Loucy (cell line): Measurements from ENCODE around the gene NACAD.

Source experiments
- H2AFZ ChIP-seq: fragments of 200-600 bp; sonication (generic); 2 replicates; pipeline ENCODE4 v1.6.0; 2016; ENCODE audit warnings: antibody characterized with exemption, mild to moderate bottlenecking, low read length, moderate library complexity
- H3F3A ChIP-seq: fragments of 200-600 bp; 2 replicates; pipeline ENCODE4 v1.6.0; 2016; ENCODE audit warnings: antibody characterized with exemption, low read depth, mild to moderate bottlenecking
- H3K27me3 ChIP-seq: fragments of 200-600 bp; sonication (generic); 2 replicates; pipeline ENCODE4 v1.6.1; 2014; ENCODE audit warnings: low read length, mild to moderate bottlenecking; ENCODE audit not compliant: insufficient read depth, poor library complexity, severe bottlenecking
- H3K36me3 ChIP-seq: fragments of 200-600 bp; sonication (generic); 2 replicates; pipeline ENCODE4 v1.6.1; 2016; ENCODE audit warnings: low read length; ENCODE audit not compliant: insufficient read depth
- H3K4me1 ChIP-seq: fragments of 200-600 bp; sonication (generic); 2 replicates; pipeline ENCODE4 v1.5.1; 2014; ENCODE audit warnings: low read length, mild to moderate bottlenecking; ENCODE audit not compliant: insufficient read depth, poor library complexity, severe bottlenecking
- H3K4me2 ChIP-seq: fragments of 200-600 bp; sonication (generic); 2 replicates; pipeline ENCODE4 v1.6.0; 2014; ENCODE audit warnings: antibody characterized with exemption, low read length, low read depth, mild to moderate bottlenecking; ENCODE audit not compliant: poor library complexity, severe bottlenecking
- H3K4me3 ChIP-seq: fragments of 200-600 bp; sonication (generic); 2 replicates; pipeline ENCODE4 v1.5.1; 2014; ENCODE audit warnings: low read length, mild to moderate bottlenecking, mixed read lengths; ENCODE audit not compliant: poor library complexity, severe bottlenecking
- H3K79me2 ChIP-seq: fragments of 200-600 bp; sonication (generic); 2 replicates; pipeline ENCODE4 v1.6.1; 2014; ENCODE audit warnings: low read length; ENCODE audit not compliant: insufficient read depth
- H3K9ac ChIP-seq: fragments of 200-600 bp; sonication (generic); 2 replicates; pipeline ENCODE4 v1.6.0; 2014; ENCODE audit warnings: mild to moderate bottlenecking, low read depth, low read length, moderate library complexity; ENCODE audit not compliant: poor library complexity, severe bottlenecking
- H3K9me2 ChIP-seq: fragments of 200-600 bp; sonication (generic); replicated peaks from 2 replicates; pipeline ENCODE4 v1.6.1; 2016; ENCODE audit warnings: low read depth, low read length, mixed read lengths
- H3K9me3 ChIP-seq: fragments of 200-600 bp; sonication (generic); 2 replicates; pipeline ENCODE4 v1.6.1; 2014; ENCODE audit warnings: mild to moderate bottlenecking, antibody characterized with exemption, low read length, low read depth; ENCODE audit not compliant: insufficient read depth
- H4K20me1 ChIP-seq: fragments of 200-600 bp; sonication (generic); 2 replicates; pipeline ENCODE4 v1.6.0; 2014; ENCODE audit warnings: antibody characterized with exemption, low read length, mild to moderate bottlenecking; ENCODE audit not compliant: insufficient read depth, poor library complexity, severe bottlenecking
- EZH2phosphoT487 ChIP-seq: fragments of 200-600 bp; IDR thresholded peaks from 2 replicates; pipeline ENCODE4 v1.6.1; 2018; ENCODE audit warnings: antibody characterized with exemption, mild to moderate bottlenecking, moderate library complexity, borderline replicate concordance
- TF ChIP-seq, protein P1 (sequence below): fragments of 200-600 bp; sonication (generic); conservative IDR thresholded peaks from 2 replicates; pipeline ENCODE4 v1.5.1; 2014; ENCODE audit warnings: mild to moderate bottlenecking, antibody characterized with exemption, low read length

The NACAD gene

GRCh38 chr7:45103958-45104843, 15.4 kb upstream of the NACAD start:
- Histone ChIP-seq H3K9me3 (no peaks in the 10 kb centered on the region), H3K4me3 (no peak overlapping the region), H3K36me3 (peaks cover 96% of the 10 kb centered on the region; the same call in 1 of the 2 replicates), H3K4me1 (peaks cover 30% of the 10 kb centered on the region), H2AFZ (no peak overlapping the region), H3K9me2 (no peaks in the 10 kb centered on the region), H3K9ac (no peak overlapping the region), H4K20me1 (peaks cover 50% of the 10 kb centered on the region), H3F3A (no peaks in the 10 kb centered on the region), H3K4me2 (no peak overlapping the region), H3K79me2 (peaks cover 60% of the 10 kb centered on the region), H3K27me3 (no peaks in the 10 kb centered on the region)
- no peak for TF ChIP-seq EZH2phosphoT487
- TF ChIP-seq, protein P1, sequence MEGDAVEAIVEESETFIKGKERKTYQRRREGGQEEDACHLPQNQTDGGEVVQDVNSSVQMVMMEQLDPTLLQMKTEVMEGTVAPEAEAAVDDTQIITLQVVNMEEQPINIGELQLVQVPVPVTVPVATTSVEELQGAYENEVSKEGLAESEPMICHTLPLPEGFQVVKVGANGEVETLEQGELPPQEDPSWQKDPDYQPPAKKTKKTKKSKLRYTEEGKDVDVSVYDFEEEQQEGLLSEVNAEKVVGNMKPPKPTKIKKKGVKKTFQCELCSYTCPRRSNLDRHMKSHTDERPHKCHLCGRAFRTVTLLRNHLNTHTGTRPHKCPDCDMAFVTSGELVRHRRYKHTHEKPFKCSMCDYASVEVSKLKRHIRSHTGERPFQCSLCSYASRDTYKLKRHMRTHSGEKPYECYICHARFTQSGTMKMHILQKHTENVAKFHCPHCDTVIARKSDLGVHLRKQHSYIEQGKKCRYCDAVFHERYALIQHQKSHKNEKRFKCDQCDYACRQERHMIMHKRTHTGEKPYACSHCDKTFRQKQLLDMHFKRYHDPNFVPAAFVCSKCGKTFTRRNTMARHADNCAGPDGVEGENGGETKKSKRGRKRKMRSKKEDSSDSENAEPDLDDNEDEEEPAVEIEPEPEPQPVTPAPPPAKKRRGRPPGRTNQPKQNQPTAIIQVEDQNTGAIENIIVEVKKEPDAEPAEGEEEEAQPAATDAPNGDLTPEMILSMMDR, result no peak

DNA sequence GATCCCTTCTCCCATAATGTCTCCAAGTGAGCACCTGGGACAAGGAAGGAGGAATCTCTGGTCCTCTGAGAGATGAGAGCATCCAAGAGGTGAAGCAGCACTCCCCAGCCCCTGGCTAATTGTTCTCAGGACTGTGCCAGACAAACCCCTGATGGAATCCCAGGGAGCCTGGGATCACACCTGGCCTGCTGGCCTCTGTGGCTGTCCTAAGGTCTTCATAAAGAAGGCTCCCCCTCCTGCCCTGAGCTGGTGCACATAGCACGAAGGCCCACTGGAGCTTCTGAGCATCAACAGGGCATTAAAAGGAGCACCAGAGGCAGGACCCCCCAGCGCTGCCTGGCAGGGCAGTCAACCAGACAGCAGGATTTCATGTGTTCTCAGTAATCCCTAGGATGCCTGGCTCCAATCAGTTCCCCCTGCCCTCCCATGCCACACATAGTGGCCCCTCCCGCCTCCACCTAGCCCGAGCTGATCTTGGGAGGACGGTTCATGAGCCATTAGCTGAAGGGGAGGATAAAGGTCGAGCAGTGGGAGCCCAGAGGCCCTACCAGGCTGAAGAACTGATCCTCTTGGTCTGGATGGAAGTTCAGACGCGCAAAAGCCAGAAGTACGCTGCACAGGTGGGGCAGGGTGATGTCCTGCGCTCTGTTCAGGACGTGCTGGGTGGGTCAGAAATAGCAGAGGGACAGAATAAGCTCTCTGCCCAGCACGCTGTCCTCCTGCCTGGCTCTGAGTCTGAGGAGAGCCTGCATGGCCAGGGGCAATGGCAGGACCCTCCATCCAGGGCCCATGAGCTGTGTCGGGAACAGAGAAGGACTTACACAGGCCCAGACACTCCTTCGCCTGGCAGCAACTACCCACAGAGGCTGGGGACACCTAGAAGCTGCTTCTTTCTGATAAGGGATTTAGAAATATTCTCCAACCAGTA, 14.3 kb upstream of the NACAD start:
- H4K20me1 ChIP-seq, result peaks cover 38% of the 10 kb centered on the region
- no peak overlapping the region for H3K4me3 ChIP-seq
- TF ChIP-seq EZH2phosphoT487, result no peak
- TF ChIP-seq, protein P1, result no peak
- H3K4me2 ChIP-seq, result no peak overlapping the region
- H3F3A ChIP-seq, result no peaks in the 10 kb centered on the region
- H3K79me2 ChIP-seq, result peaks cover 48% of the 10 kb centered on the region
- peaks cover 85% of the 10 kb centered on the region; the same call in 1 of the 2 replicates for H3K36me3 ChIP-seq
- no peaks in the 10 kb centered on the region for H3K9me2 ChIP-seq
- no peaks in the 10 kb centered on the region for H3K27me3 ChIP-seq
- no peaks in the 10 kb centered on the region for H3K9me3 ChIP-seq
- no peak overlapping the region for H2AFZ ChIP-seq
- peaks cover 19% of the 10 kb centered on the region for H3K4me1 ChIP-seq
- no peak overlapping the region for H3K9ac ChIP-seq

DNA sequence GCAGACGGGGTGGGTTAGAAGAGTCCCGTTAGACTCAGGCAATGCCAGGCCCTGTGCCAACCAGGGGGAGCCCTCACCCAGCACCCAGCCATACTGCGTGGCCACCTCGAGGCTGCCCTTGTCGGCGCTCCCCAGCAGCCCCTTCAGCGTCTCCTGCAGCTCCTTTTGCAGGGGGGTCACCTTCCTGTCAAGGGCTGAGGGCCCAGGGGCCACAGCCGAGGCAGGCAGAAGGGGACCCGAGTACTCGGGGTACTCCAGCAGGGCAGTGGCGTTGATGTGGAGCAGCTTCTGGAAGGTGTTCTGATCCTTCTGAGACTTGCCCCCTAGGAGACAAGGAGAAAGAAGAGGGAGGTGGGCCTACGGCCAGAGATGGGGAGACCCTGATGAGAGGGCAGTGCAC, 13.0 kb upstream of the NACAD start:
- Histone ChIP-seq H3F3A (no peaks in the 10 kb centered on the region), H4K20me1 (peaks cover 25% of the 10 kb centered on the region), H3K36me3 (peaks cover 72% of the 10 kb centered on the region; the same call in 1 of the 2 replicates)

More for the DNA sequence above, 13.0 kb upstream of the NACAD start:
- TF ChIP-seq, protein P1, result no peak
- no peak for TF ChIP-seq EZH2phosphoT487
- H3K4me2 ChIP-seq, result no peak overlapping the region
- no peaks in the 10 kb centered on the region for H3K9me3 ChIP-seq
- no peak overlapping the region for H2AFZ ChIP-seq
- H3K4me3 ChIP-seq, result no peak overlapping the region
- peaks cover 35% of the 10 kb centered on the region for H3K79me2 ChIP-seq
- no peaks in the 10 kb centered on the region for H3K27me3 ChIP-seq
- H3K4me1 ChIP-seq, result peaks cover 6% of the 10 kb centered on the region
- H3K9ac ChIP-seq, result no peak overlapping the region
- H3K9me2 ChIP-seq, result no peaks in the 10 kb centered on the region
